Thyroid gland (tissue), 4 donors: Measurements from ENCODE around the gene AQP4. TPM values are rescaled to one million over a fixed set of nuclear protein-coding genes. Genes with fewer than 3 reads are reported as not detected.

Source experiments
- DNase-seq, 2 donors: peaks; one replicate each; pipeline ENCODE4 v3.0.0-alpha.2; 2019
- H3K27ac ChIP-seq, 3 donors: fragments of 200-600 bp; sonication (generic); 1 replicate in 2 of 3; 2 replicates in 1 of 3; pipeline ENCODE4 v1.5.1; 2016 to 2019; ENCODE audit warnings: mild to moderate bottlenecking in 1 of 3, moderate library complexity in 1 of 3
- H3K27me3 ChIP-seq: fragments of 200-600 bp; sonication (generic); one replicate; pipeline ENCODE4 v1.5.1; 2019
- H3K36me3 ChIP-seq, 2 donors: fragments of 200-600 bp; sonication (generic); one replicate each; pipeline ENCODE4 v1.5.1; 2016 to 2019
- H3K4me1 ChIP-seq, 2 donors: fragments of 200-600 bp; sonication (generic); one replicate each; pipeline ENCODE4 v1.5.1; 2017 to 2019
- H3K4me3 ChIP-seq, 3 donors: fragments of 200-600 bp; sonication (generic); replicated peaks in 1 of 3; 1 replicate in 2 of 3; 2 replicates in 1 of 3; pipeline ENCODE4 v1.5.1; 2016; ENCODE audit warnings: mild to moderate bottlenecking in 1 of 3
- H3K9me3 ChIP-seq: fragments of 200-600 bp; sonication (generic); one replicate; pipeline ENCODE4 v1.5.1; 2017
- CTCF ChIP-seq, 6 experiments: fragments of 200-600 bp in 3 of 6; fragments of 450-650 bp in 3 of 6; sonication (generic) in 3 of 6; IDR thresholded peaks; one replicate each; pipeline ENCODE4 v1.5.1; 2016 to 2019; ENCODE audit warnings: antibody characterized with exemption in 6 of 6, mild to moderate bottlenecking in 2 of 6, inconsistent platforms in 1 of 6, moderate library complexity in 1 of 6
- POLR2A ChIP-seq, 2 donors: fragments of 450-650 bp; IDR thresholded peaks; one replicate each; pipeline ENCODE4 v1.6.1; 2017; ENCODE audit warnings: antibody characterized with exemption in 2 of 2, mild to moderate bottlenecking in 2 of 2, moderate library complexity in 1 of 2
- WGBS, 2 donors: methylation state at CpG; one replicate each; pipeline ENCODE4 v1.1.5; 2017; 5-methylcytosine and 5-hydroxymethylcytosine counted together
- intact Hi-C: fragments of 100-400 bp; cut with DNase I; formaldehyde crosslinking; loops from one replicate; pipeline ENCODE4 v1.15.1; 2023
- total RNA-seq, 4 donors: library from RNA; depleted of rRNA; stranded (reverse); fragments of >200 nt; gene quantifications; one replicate each; pipeline ENCODE4 v1.2.3, GENCODE V29; 2016

Gene AQP4
- total RNA-seq, 4 donors from 2014 or later: 18.9 to 61.7 (median 31.2) TPM

GRCh38 chr18:26863921-26864497 lies 1.5 kb downstream of the AQP4 start:
- DNase-seq: peak; percentile 49 to 60
- peak overlapping the region; percentile 57 to 87 (median 74) for H3K27ac ChIP-seq
- no peaks in the 10 kb centered on the region for H3K27me3 ChIP-seq
- TF ChIP-seq POLR2A (IDR thresholded peaks at IDR 0.05): no peak
- TF ChIP-seq CTCF (IDR thresholded peaks at IDR 0.05): no peak
- no peaks in the 10 kb centered on the region for H3K36me3 ChIP-seq
- WGBS, 2 donors: 16 to 32% methylated on average over 9 of the region's 9 CpGs
- H3K4me1 ChIP-seq: peaks cover 25 to 44% of the 10 kb centered on the region in 2 donors
- no peaks in the 10 kb centered on the region for H3K9me3 ChIP-seq
- peak overlapping the region in 1 of 3 donors; percentile 37 for H3K4me3 ChIP-seq
- intact Hi-C loops: no loop called here

- Histone ChIP-seq H3K27me3 (no peaks in the 10 kb centered on the region), H3K27ac (peak overlapping the region; percentile 57 to 87 (median 74)), H3K9me3 (no peaks in the 10 kb centered on the region), H3K4me1 (peaks cover 25 to 37% of the 10 kb centered on the region in 2 donors), H3K4me3 (peak overlapping the region; percentile 27 to 37 (median 28)), H3K36me3 (no peaks in the 10 kb centered on the region)
- peak; percentile 93 to 96 for DNase-seq
- TF ChIP-seq CTCF (IDR thresholded peaks at IDR 0.05) (no peak), POLR2A (IDR thresholded peaks at IDR 0.05) (peak; percentile 42 to 90)
- intact Hi-C loops: no loop called here
- 7 to 11% methylated on average over 12 to 16 of the region's 40 CpGs for WGBS, 2 donors
Measured at GRCh38 chr18:26863122-26863879, 2.2 kb downstream of the AQP4 start.

GRCh38 chr18:26862084-26862483 lies 3.4 kb downstream of the AQP4 start:
- Histone ChIP-seq H3K9me3 (no peaks in the 10 kb centered on the region), H3K27ac (no peak overlapping the region), H3K4me3 (no peak overlapping the region), H3K27me3 (no peaks in the 10 kb centered on the region), H3K4me1 (peaks cover 19 to 27% of the 10 kb centered on the region in 2 donors), H3K36me3 (no peaks in the 10 kb centered on the region)
- intact Hi-C loops: no loop called here
- TF ChIP-seq CTCF (IDR thresholded peaks at IDR 0.05) (no peak), POLR2A (IDR thresholded peaks at IDR 0.05) (no peak)
- DNase-seq: no peak
- 93 to 100% methylated on average over 5 of the region's 5 CpGs for WGBS, 2 donors

DNA sequence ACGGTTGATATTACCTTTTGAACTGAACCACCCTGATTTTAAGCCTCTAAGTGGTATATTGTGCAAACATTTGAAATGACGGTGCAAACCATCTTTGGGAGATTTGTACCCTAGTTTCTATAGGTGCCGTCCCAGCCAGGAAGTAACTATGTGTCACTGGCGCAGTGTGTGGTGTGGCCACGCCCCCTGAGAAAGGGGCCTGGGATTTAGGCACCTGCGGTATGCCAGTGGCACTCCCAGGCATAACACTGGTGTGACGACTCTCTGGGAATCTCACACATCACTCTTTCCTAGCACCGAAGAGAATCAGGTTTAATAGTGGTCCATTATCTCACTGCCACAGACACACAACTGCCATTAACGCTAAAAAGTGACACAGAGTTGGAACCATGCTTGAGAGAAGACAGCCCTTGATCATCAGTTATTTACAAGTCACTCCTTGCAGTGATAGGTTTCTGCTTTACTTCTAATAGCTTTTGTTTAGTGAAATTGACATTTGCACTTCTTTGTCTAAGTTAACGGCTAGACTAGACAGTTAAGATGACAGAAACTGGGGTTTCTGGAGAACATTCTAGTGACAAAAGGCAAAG lies 11.1 kb downstream of the AQP4 start:
- 79 to 82% methylated on average over 10 of the region's 10 CpGs for WGBS, 2 donors
- Histone ChIP-seq H3K36me3 (no peaks in the 10 kb centered on the region), H3K27ac (no peak overlapping the region), H3K9me3 (no peaks in the 10 kb centered on the region), H3K27me3 (no peaks in the 10 kb centered on the region), H3K4me1 (no peaks in the 10 kb centered on the region), H3K4me3 (no peak overlapping the region)
- intact Hi-C loops: no loop called here
- no peak for DNase-seq
- TF ChIP-seq CTCF (IDR thresholded peaks at IDR 0.05) (no peak), POLR2A (IDR thresholded peaks at IDR 0.05) (no peak)

DNA sequence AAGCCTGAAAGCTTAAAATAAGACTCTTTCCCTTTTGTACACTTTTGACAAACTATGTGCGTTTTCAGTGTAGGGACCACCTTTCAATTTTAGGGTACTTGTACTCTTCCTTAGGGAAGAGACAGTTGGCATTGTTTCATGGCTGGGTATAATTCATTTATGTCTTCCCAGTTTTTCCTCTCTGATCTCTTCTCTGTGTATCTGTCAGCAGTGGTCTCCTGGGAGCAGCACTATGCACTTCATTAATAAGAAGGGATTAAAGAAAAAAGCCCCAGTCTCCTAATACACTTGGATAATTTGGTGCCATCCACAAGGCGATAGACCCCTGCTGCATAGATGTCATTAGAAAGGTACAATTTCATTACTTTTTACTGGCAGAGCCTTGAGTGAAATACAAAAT lies 12.1 kb downstream of the AQP4 start:
- Histone ChIP-seq H3K4me3 (no peak overlapping the region), H3K36me3 (no peaks in the 10 kb centered on the region), H3K27me3 (no peaks in the 10 kb centered on the region), H3K27ac (no peak overlapping the region), H3K9me3 (no peaks in the 10 kb centered on the region), H3K4me1 (no peaks in the 10 kb centered on the region)
- intact Hi-C loops: no loop called here
- 94% methylated on average over 2 of the region's 2 CpGs for WGBS, 2 donors
- DNase-seq: no peak
- no peak for TF ChIP-seq POLR2A (IDR thresholded peaks at IDR 0.05)
- TF ChIP-seq CTCF (IDR thresholded peaks at IDR 0.05): no peak
